ENCODE data around the gene TWSG1. TPM values are rescaled to one million over a fixed set of nuclear protein-coding genes. Genes with fewer than 3 reads are reported as not detected.
"Not testable (repeated sequence)": the region's sequence is repeated elsewhere in the genome, so short reads cannot be mapped to it uniquely, and the experiment has no call there.

Gene TWSG1
- total and polyA plus RNA-seq, 4 donors: 51.7 to 148 (median 90.2) TPM

DNA sequence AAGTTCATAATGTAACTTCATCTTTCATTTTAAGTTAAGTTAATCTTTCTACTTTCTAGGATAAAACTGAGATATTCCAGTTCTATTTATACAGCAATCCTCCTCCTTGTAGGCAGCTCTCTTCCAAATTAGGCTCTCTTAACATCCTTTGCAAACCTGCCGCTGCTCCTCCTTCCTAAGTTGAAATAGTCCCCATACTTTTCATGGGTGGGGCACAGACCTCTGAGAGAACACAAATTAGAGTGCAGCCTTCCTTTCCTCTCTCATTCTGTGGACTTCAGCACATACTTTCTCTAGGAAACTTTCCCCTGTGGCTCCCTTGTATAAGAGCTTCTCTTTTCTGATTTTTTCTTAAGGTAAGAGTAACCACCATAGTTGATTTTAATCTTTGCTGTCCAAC lies 28.3 kb downstream of the TWSG1 start:
- H3K36me3 ChIP-seq (ENCODE audit: control insufficient read depth in 1 of 2, insufficient read depth in 2 of 2, low read length in 1 of 2): peaks cover 0 to 3% of the 10 kb centered on the region in 2 donors
- WGBS, 2 donors: 10 to 13% methylated on average over 1 of the region's 1 CpG
- peak overlapping the region; percentile 26 for H3K4me3 ChIP-seq (ENCODE audit: low read length in 2 of 2)
- no peak for ATAC-seq (ENCODE audit: low FRiP score)
- no peaks in the 10 kb centered on the region for H3K27me3 ChIP-seq (ENCODE audit: control insufficient read depth in 1 of 2, insufficient read depth in 2 of 2, low read length in 1 of 2)
- peak overlapping the region in 1 of 2 donors; percentile 51 for H3K27ac ChIP-seq (ENCODE audit: low read depth in 1 of 2, low read length in 2 of 2)
- intact Hi-C loops (cut with DNase I): loop anchor here in 1 of 2 donors (2.0 to 10.0 kb wide), 3 partner anchors 28 to 152 kb away; partner anchors contain the start of genes RALBP1 and TWSG1
- H3K4me1 ChIP-seq (ENCODE audit: control insufficient read depth in 1 of 2, insufficient read depth in 2 of 2, low read length in 2 of 2): peaks cover 3 to 7% of the 10 kb centered on the region in 2 donors
- no peak for DNase-seq
- no peaks in the 10 kb centered on the region for H3K9me3 ChIP-seq (ENCODE audit: control insufficient read depth, low read length)

DNA sequence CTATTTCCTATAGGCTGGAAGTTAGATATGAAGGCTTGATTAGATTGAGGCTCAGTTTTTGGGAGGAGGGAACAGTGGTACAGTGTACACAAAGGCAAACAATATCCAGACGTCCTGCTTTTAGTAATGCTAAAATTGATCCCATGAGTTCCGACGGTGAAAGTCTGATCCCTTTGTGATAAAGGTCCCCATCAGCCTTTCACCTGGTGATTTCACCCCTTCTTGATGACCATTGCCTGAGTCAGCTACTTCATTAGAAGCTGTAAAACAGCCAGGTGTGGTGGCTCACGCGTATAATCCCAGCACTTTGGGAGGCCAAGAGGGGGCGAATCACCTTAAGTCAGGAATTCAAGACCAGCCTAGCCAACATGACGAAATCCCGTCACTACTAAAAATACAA lies 29.7 kb downstream of the TWSG1 start:
- Histone ChIP-seq H3K27me3 (ENCODE audit: control insufficient read depth in 1 of 2, insufficient read depth in 2 of 2, low read length in 1 of 2) (no peaks in the 10 kb centered on the region), H3K4me3 (ENCODE audit: low read length in 2 of 2) (no peak overlapping the region), H3K9me3 (ENCODE audit: control insufficient read depth, low read length) (no peaks in the 10 kb centered on the region), H3K4me1 (ENCODE audit: control insufficient read depth in 1 of 2, insufficient read depth in 2 of 2, low read length in 2 of 2) (peaks cover 0 to 7% of the 10 kb centered on the region in 2 donors), H3K27ac (ENCODE audit: low read depth in 1 of 2, low read length in 2 of 2) (peak overlapping the region in 1 of 2 donors; percentile 63), H3K36me3 (ENCODE audit: control insufficient read depth in 1 of 2, insufficient read depth in 2 of 2, low read length in 1 of 2) (peaks cover 0 to 3% of the 10 kb centered on the region in 2 donors)
- intact Hi-C loops (cut with DNase I): loop anchor here in 1 of 2 donors (10.0 kb wide), 2 partner anchors 111 to 151 kb away; partner anchors contain the start of gene RALBP1
- ATAC-seq (ENCODE audit: low FRiP score) (no peak), DNase-seq (no peak)
- WGBS, 2 donors: 88 to 89% methylated on average over 8 of the region's 8 CpGs

DNA sequence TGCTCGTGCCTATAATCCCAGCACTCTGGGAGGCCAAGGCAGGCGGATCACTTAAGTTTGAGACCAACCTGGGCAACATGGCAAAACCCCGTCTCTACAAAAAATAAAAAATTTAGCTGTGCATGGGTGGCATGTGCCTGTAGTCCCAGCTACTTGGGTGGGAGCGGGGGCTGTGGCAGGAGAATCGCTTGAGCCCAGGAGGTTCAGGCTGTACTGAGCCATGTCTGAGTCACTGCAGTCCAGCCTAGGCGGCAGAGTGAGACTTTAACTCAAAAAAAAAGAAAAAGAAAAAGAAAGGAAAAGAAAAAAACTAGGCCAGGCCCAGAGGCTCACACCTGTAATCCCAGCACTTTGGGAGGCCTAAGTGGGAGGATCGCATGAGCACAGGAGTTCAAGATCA lies 30.8 kb downstream of the TWSG1 start:
- Histone ChIP-seq H3K36me3 (ENCODE audit: control insufficient read depth in 1 of 2, insufficient read depth in 2 of 2, low read length in 1 of 2) (peaks cover 0 to 3% of the 10 kb centered on the region in 2 donors), H3K4me3 (ENCODE audit: low read length in 2 of 2) (no peak overlapping the region), H3K27ac (ENCODE audit: low read depth in 1 of 2, low read length in 2 of 2) (peak overlapping the region in 1 of 2 donors; percentile 71), H3K4me1 (ENCODE audit: control insufficient read depth in 1 of 2, insufficient read depth in 2 of 2, low read length in 2 of 2) (peaks cover 0 to 7% of the 10 kb centered on the region in 2 donors), H3K9me3 (ENCODE audit: control insufficient read depth, low read length) (no peaks in the 10 kb centered on the region), H3K27me3 (ENCODE audit: control insufficient read depth in 1 of 2, insufficient read depth in 2 of 2, low read length in 1 of 2) (no peaks in the 10 kb centered on the region)
- no peak for DNase-seq
- 74 to 86% methylated on average over 7 of the region's 7 CpGs for WGBS, 2 donors
- ATAC-seq (ENCODE audit: low FRiP score): no peak
- intact Hi-C loops (cut with DNase I): loop anchor here in 1 of 2 donors (10.0 kb wide), 2 partner anchors 109 to 149 kb away; partner anchors contain the start of gene RALBP1

DNA sequence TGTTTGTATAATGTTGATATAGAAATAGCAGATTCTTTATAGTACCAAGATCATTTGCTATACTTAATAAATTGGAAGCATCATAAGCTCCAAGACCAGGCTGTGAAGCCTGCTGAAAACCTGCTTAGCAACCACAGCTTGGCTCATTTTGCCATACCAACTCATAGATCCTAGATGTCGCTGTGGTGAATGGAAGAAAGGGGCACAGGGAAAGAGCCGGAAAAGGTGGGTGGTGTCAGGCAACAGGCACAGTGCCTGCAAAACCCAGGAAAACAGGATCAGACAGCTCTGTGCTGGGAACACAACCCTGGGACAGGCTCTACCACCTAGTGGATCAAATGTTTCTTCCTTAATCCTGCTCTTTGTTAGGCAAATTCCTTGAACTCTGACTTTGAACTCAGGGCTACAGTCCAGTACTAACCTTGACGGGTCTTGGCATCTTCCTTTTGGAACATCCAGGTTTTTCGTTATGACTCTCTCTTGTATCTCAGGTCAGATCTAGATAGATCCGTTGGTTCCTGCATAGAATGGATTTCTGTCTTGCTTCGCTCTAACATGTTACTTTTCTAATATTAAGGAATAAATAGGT lies 31.6 kb downstream of the TWSG1 start:
- Histone ChIP-seq H3K9me3 (ENCODE audit: control insufficient read depth, low read length) (no peaks in the 10 kb centered on the region), H3K36me3 (ENCODE audit: control insufficient read depth in 1 of 2, insufficient read depth in 2 of 2, low read length in 1 of 2) (peaks cover 0 to 3% of the 10 kb centered on the region in 2 donors), H3K4me1 (ENCODE audit: control insufficient read depth in 1 of 2, insufficient read depth in 2 of 2, low read length in 2 of 2) (peaks cover 0 to 7% of the 10 kb centered on the region in 2 donors), H3K4me3 (ENCODE audit: low read length in 2 of 2) (no peak overlapping the region), H3K27me3 (ENCODE audit: control insufficient read depth in 1 of 2, insufficient read depth in 2 of 2, low read length in 1 of 2) (no peaks in the 10 kb centered on the region), H3K27ac (ENCODE audit: low read depth in 1 of 2, low read length in 2 of 2) (peak overlapping the region in 1 of 2 donors; percentile 75)
- ATAC-seq (ENCODE audit: low FRiP score): peak; percentile 73
- DNase-seq: peak in 1 of 2 donors; percentile 51
- intact Hi-C loops (cut with DNase I): loop anchor here in 1 of 2 donors (10.0 kb wide), 2 partner anchors 109 to 149 kb away; partner anchors contain the start of gene RALBP1
- 26 to 28% methylated on average over 6 of the region's 6 CpGs for WGBS, 2 donors

DNA sequence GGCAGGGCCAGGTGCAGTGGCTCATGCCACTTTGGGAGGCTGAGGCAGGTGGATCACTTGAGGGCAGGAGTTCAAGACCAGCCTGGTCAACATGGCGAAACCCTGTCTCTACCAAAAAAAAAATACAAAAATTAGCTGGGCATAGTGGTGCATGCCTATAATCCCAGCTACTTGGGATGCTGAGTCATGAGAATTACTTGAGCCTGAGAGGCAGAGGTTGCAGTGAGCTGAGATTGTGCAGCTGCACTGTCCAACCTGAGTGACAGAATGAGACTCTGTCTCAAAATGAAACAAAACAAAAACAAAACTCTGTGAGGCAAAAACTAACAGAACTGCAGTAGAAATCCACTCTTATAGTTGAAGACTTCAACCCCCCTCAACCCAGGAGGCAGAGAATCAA lies 38.7 kb downstream of the TWSG1 start:
- H3K27ac ChIP-seq (ENCODE audit: low read depth in 1 of 2, low read length in 2 of 2); H3K9me3 ChIP-seq (ENCODE audit: control insufficient read depth, low read length); ATAC-seq (ENCODE audit: low FRiP score); H3K27me3 ChIP-seq (ENCODE audit: control insufficient read depth in 1 of 2, insufficient read depth in 2 of 2, low read length in 1 of 2); intact Hi-C loops (cut with DNase I); H3K4me1 ChIP-seq (ENCODE audit: control insufficient read depth in 1 of 2, insufficient read depth in 2 of 2, low read length in 2 of 2); H3K36me3 ChIP-seq (ENCODE audit: control insufficient read depth in 1 of 2, insufficient read depth in 2 of 2, low read length in 1 of 2); DNase-seq; H3K4me3 ChIP-seq (ENCODE audit: low read length in 2 of 2): not testable (repeated sequence)
- 95 to 96% methylated on average over 1 of the region's 1 CpG for WGBS, 2 donors

DNA sequence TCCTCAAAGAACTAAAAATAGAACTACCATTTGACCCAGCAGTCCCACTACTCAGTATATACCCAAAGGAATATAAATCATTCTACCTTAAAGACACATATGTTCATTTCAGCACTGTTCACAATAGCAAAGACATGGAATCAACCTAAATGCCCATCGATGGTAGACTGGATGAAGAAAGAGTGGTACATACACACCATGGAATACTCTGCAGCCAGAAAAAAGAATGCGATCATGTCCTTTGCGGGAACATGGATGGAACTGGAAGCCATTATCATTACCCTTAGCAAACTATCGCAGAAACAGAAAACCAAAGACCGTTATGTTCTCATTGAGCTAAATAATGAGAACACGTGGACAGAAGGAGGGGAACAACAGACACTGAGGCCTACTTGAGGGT lies 44.5 kb downstream of the TWSG1 start:
- Histone ChIP-seq H3K4me3 (ENCODE audit: low read length in 2 of 2) (no peak overlapping the region), H3K27me3 (ENCODE audit: control insufficient read depth in 1 of 2, insufficient read depth in 2 of 2, low read length in 1 of 2) (no peaks in the 10 kb centered on the region), H3K4me1 (ENCODE audit: control insufficient read depth in 1 of 2, insufficient read depth in 2 of 2, low read length in 2 of 2) (no peaks in the 10 kb centered on the region), H3K27ac (ENCODE audit: low read depth in 1 of 2, low read length in 2 of 2) (no peak overlapping the region), H3K9me3 (ENCODE audit: control insufficient read depth, low read length) (no peaks in the 10 kb centered on the region), H3K36me3 (ENCODE audit: control insufficient read depth in 1 of 2, insufficient read depth in 2 of 2, low read length in 1 of 2) (no peaks in the 10 kb centered on the region)
- intact Hi-C loops (cut with DNase I): no loop called here
- ATAC-seq (ENCODE audit: low FRiP score) (no peak), DNase-seq (no peak)
- WGBS, 2 donors: 97 to 99% methylated on average over 6 of the region's 6 CpGs

DNA sequence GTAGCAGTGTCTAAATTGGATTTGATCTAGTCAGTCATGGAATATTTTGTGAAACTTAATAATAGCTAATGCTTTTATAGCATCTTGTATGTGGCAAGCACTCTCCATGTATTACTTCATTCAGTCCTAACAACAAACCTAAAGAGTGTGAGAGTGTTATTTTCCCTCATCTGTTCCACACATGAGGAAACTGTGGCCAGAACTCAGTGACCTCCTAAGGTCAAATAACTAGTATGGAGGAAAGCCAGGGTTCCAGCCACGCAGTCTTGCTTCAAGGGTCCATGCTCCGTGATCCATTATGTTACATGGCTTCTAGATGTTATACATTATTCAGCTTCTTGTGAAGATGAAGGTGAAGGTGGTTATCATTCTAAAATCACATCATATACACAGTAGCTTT lies 45.5 kb downstream of the TWSG1 start:
- H3K36me3 ChIP-seq (ENCODE audit: control insufficient read depth in 1 of 2, insufficient read depth in 2 of 2, low read length in 1 of 2): no peaks in the 10 kb centered on the region
- DNase-seq (no peak), ATAC-seq (ENCODE audit: low FRiP score) (no peak)
- no peak overlapping the region for H3K4me3 ChIP-seq (ENCODE audit: low read length in 2 of 2)
- no peaks in the 10 kb centered on the region for H3K9me3 ChIP-seq (ENCODE audit: control insufficient read depth, low read length)
- H3K27ac ChIP-seq (ENCODE audit: low read depth in 1 of 2, low read length in 2 of 2): no peak overlapping the region
- intact Hi-C loops (cut with DNase I): no loop called here
- H3K27me3 ChIP-seq (ENCODE audit: control insufficient read depth in 1 of 2, insufficient read depth in 2 of 2, low read length in 1 of 2): no peaks in the 10 kb centered on the region
- H3K4me1 ChIP-seq (ENCODE audit: control insufficient read depth in 1 of 2, insufficient read depth in 2 of 2, low read length in 2 of 2): no peaks in the 10 kb centered on the region
- 77 to 84% methylated on average over 2 of the region's 2 CpGs for WGBS, 2 donors

DNA sequence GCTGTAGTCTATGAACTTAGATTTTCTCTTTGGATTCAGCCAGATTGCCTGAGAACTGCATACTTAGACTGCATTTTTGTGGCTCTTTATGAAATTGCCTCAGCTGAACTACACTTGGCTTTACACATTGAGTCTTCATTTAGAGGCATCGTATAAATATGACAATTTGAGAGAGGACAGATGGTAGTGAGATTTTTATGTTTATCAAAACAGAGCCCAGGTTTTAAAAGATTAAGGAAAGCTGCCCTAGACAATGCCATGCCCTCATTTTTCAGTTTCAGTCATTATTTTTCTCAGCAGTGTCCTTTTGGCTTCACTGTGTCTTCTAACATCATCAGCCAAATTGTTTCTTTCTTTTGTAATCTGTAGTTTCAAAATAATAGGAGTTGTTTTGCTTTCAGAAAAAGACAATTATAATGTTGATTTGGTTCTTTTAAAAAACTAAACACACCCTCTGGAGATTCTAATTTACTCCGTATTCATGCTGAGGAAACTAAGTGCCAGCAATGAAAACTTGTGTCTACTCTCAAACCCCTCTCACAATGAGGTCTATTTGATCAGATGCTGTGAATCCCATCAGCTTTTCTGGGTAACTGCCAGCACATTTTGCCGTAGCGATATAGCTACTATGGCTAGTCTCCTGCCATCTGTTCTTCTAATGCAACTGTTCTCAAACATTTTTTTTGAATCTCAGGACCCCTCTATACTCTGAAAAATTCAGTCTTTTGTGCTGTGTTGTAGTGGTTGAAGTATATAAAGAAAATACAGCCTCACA lies 46.2 kb downstream of the TWSG1 start:
- H3K36me3 ChIP-seq (ENCODE audit: control insufficient read depth in 1 of 2, insufficient read depth in 2 of 2, low read length in 1 of 2): no peaks in the 10 kb centered on the region
- H3K4me1 ChIP-seq (ENCODE audit: control insufficient read depth in 1 of 2, insufficient read depth in 2 of 2, low read length in 2 of 2): no peaks in the 10 kb centered on the region
- no peaks in the 10 kb centered on the region for H3K9me3 ChIP-seq (ENCODE audit: control insufficient read depth, low read length)
- DNase-seq: no peak
- no peak overlapping the region for H3K4me3 ChIP-seq (ENCODE audit: low read length in 2 of 2)
- ATAC-seq (ENCODE audit: low FRiP score): no peak
- H3K27me3 ChIP-seq (ENCODE audit: control insufficient read depth in 1 of 2, insufficient read depth in 2 of 2, low read length in 1 of 2): no peaks in the 10 kb centered on the region
- 70 to 74% methylated on average over 4 of the region's 4 CpGs for WGBS, 2 donors
- intact Hi-C loops (cut with DNase I): no loop called here
- H3K27ac ChIP-seq (ENCODE audit: low read depth in 1 of 2, low read length in 2 of 2): no peak overlapping the region

Measured in aorta (tissue), 5 donors.